Endodermal cell (in vitro differentiated cells): ENCODE data around the gene VAMP5. TPM values are rescaled to one million over a fixed set of nuclear protein-coding genes. Genes with fewer than 3 reads are reported as not detected.

Experiments used
- DNase-seq: peaks from one replicate; pipeline ENCODE4 v3.0.0-alpha.2; 2017
- H3K27ac ChIP-seq: 2 replicates; pipeline ENCODE4 v1.5.1; 2013; ENCODE audit warnings: mild to moderate bottlenecking, low read depth, low read length, moderate library complexity
- H3K27me3 ChIP-seq: 2 replicates; pipeline ENCODE4 v1.6.1; 2013; ENCODE audit warnings: mild to moderate bottlenecking, low read length, moderate library complexity; ENCODE audit not compliant: insufficient read depth, control insufficient read depth, poor library complexity, severe bottlenecking
- H3K36me3 ChIP-seq: 2 replicates; pipeline ENCODE4 v1.7.0; 2013; ENCODE audit warnings: mild to moderate bottlenecking, low read length, moderate library complexity; ENCODE audit not compliant: control insufficient read depth, insufficient read depth
- H3K4me1 ChIP-seq: one replicate; pipeline ENCODE4 v1.7.0; 2013; ENCODE audit warnings: low read length; ENCODE audit not compliant: control insufficient read depth, insufficient read depth
- H3K4me3 ChIP-seq: 2 replicates; pipeline ENCODE4 v1.5.1; 2013; ENCODE audit warnings: mild to moderate bottlenecking, low read length, moderate library complexity
- H3K9ac ChIP-seq: 2 replicates; pipeline ENCODE4 v1.6.1; 2013; ENCODE audit warnings: mild to moderate bottlenecking, low read length, moderate library complexity; ENCODE audit not compliant: poor library complexity, severe bottlenecking; ENCODE audit errors: extremely low read depth
- H3K9me3 ChIP-seq: 2 replicates; pipeline ENCODE4 v1.6.1; 2013; ENCODE audit warnings: mild to moderate bottlenecking, low read length, moderate library complexity; ENCODE audit not compliant: control insufficient read depth
- H3K27ac Mint-ChIP-seq: 2 replicates; pipeline ENCODE4 v1.8.0; 2020; ENCODE audit warnings: mixed read lengths
- H3K27me3 Mint-ChIP-seq: 2 replicates; pipeline ENCODE4 v1.8.0; 2021; ENCODE audit warnings: mild to moderate bottlenecking, mixed read lengths; ENCODE audit not compliant: insufficient read depth
- H3K36me3 Mint-ChIP-seq: 2 replicates; pipeline ENCODE4 v1.8.0; 2020; ENCODE audit warnings: low read depth, mixed read lengths
- H3K4me1 Mint-ChIP-seq: 2 replicates; pipeline ENCODE4 v1.8.0; 2020; ENCODE audit warnings: mixed read lengths
- H3K4me3 Mint-ChIP-seq: 2 replicates; pipeline ENCODE4 v1.8.0; 2020; ENCODE audit warnings: mild to moderate bottlenecking, moderate library complexity, mixed read lengths
- H3K9me3 Mint-ChIP-seq: 2 replicates; pipeline ENCODE4 v1.8.0; 2020; ENCODE audit warnings: mild to moderate bottlenecking, mixed read lengths
- WGBS, 2 experiments: methylation state at CpG; one replicate each; pipeline versions ENCODE4 v1.1.5 to v1.1.7; 2013; ENCODE audit warnings: missing lambda C conversion rate in 2 of 2, mixed read lengths in 1 of 2; ENCODE audit not compliant: insufficient coverage in 1 of 2, insufficient read length in 1 of 2; 5-methylcytosine and 5-hydroxymethylcytosine counted together
- total RNA-seq, 2 donors: library from RNA; stranded (reverse); fragmentation: NEBNext Ultra II Directional in 1 of 2; extraction: Animal tissue kit (Norgen Biotek cat#: 25700) in 1 of 2; gene quantifications; 2 replicates in 1 of 2; 3 replicates in 1 of 2; pipeline ENCODE4 v1.2.1, GENCODE V29; 2021
- TF ChIP-seq, protein P1 (sequence below): fragments of 200-600 bp; sonication (generic); conservative IDR thresholded peaks from 2 replicates; pipeline ENCODE4 v1.5.0; 2021; ENCODE audit warnings: antibody characterized with exemption, mild to moderate bottlenecking

VAMP5 gene
- total RNA-seq, 2 donors from 2014 or later: 6.3 to 13.9 TPM

DNA sequence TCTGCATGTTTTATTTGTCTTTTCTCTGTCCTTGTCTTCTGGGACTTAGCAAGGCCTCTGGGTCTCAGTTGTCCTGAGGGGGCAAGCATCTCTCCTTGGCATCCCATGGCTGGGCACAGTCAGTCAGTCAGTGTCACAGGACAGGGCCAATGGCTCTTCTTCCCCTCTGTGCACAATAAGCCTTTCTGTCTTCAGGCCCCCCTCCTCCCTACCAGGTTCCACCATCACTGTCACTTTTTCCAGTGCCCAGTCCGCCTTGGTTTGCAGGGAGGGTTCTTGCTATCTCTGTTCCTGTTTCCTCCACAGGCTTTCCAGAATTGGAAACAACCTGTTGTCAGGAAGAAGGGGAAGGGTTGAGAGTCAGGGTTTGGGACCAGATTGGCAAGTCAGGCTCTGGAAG is 1.7 kb upstream of the VAMP5 start:
- no peaks in the 10 kb centered on the region for H3K9me3 Mint-ChIP-seq
- H3K9ac ChIP-seq: no peak overlapping the region
- 100% methylated on average over 1 of the region's 1 CpG; no CpG with 5 or more reads in 1 of the 2 experiments for WGBS, 2 experiments
- no peak for DNase-seq
- H3K36me3 Mint-ChIP-seq: peaks cover 23% of the 10 kb centered on the region
- no peaks in the 10 kb centered on the region for H3K9me3 ChIP-seq
- no peak overlapping the region for H3K4me3 ChIP-seq
- peaks cover 40% of the 10 kb centered on the region for H3K4me1 Mint-ChIP-seq
- no peak overlapping the region for H3K27ac Mint-ChIP-seq
- H3K36me3 ChIP-seq: peaks cover 42% of the 10 kb centered on the region
- TF ChIP-seq, protein P1, sequence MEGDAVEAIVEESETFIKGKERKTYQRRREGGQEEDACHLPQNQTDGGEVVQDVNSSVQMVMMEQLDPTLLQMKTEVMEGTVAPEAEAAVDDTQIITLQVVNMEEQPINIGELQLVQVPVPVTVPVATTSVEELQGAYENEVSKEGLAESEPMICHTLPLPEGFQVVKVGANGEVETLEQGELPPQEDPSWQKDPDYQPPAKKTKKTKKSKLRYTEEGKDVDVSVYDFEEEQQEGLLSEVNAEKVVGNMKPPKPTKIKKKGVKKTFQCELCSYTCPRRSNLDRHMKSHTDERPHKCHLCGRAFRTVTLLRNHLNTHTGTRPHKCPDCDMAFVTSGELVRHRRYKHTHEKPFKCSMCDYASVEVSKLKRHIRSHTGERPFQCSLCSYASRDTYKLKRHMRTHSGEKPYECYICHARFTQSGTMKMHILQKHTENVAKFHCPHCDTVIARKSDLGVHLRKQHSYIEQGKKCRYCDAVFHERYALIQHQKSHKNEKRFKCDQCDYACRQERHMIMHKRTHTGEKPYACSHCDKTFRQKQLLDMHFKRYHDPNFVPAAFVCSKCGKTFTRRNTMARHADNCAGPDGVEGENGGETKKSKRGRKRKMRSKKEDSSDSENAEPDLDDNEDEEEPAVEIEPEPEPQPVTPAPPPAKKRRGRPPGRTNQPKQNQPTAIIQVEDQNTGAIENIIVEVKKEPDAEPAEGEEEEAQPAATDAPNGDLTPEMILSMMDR: no peak
- peaks cover 2% of the 10 kb centered on the region for H3K27me3 Mint-ChIP-seq
- no peaks in the 10 kb centered on the region for H3K27me3 ChIP-seq
- peaks cover 10% of the 10 kb centered on the region for H3K4me1 ChIP-seq
- no peak overlapping the region for H3K4me3 Mint-ChIP-seq
- H3K27ac ChIP-seq: no peak overlapping the region

DNA sequence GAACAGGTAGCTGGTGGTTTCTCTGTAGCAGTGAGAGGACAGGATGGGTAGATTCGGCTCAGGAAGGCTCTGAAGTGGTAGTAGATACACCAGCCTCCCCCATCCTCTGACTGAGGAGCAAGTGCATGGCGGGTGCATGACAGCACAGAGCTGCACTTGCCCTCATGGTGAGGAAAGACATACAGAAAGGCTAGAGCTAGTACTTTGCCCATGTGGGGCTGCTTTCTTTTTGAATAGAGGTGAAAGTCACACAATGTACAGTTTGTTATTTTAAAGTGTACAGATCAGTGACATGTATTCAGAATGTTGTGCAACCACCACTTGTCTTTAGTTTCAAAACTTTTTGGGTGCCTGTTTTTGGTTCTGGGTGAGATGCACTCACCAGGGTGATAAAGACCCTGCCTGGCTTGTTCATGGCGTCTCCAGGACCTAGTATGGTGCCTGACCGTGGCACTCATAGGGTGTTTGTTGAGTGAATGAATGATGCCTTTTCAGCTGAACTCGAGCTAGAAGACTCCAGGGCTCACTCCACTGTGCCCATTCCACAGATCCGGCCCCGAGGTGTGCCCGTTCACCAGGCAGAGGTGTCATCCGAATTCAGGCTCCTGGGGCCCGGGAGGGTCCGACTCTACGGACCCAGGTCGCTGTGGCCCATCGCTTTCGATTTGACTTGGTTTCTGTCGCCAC is 421 bp upstream of the VAMP5 start:
- no peak overlapping the region for H3K9ac ChIP-seq
- 78 to 84% methylated on average over 14 to 16 of the region's 16 CpGs for WGBS, 2 experiments
- H3K27ac Mint-ChIP-seq: no peak overlapping the region

DNA sequence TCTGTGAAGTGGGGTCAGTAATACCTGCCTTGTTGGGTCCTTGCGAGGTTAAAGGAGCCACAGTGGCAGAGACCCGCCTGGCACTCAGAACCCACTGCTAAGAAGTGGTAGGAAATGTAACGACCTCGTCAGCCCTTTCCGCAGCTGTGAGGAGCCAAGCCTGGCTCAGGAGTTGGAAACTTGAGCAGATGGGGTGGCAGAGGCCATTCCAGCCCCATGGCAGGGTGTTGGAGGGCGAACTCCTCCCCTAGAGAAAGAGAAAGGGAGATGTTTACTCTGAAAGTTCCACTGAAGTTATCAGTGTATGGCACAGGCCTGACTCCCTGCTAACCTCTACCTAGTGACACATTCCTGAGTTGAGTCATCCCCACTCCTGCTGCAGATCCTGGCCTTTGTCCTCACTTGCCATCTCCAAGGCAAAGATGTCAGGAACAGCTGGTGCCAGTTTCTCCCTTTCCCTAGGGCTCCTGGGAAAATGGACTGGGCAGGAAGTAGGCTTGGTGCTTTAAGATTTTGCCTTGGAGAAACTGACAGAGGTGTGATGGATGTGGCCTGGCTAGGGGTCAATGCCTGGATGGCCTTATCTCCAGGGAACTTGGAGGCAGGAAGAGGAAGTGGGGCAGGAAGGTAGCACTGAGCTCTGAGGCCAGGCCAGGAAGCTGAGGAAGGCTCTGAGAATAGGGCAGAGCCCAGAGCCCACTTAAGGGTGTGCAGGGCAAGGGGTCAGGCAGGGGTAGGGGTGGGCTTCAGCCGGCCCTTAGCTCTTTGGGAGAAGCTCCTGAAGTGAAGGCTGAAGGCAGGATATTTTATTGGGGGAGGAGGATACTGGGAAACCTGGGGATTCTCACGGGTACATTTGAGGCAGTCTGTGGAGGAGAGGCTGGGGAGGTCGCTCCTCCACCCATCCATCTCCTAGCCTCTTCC is 888 bp downstream of the VAMP5 start:
- Histone ChIP-seq H3K4me1 (peaks cover 5% of the 10 kb centered on the region), H3K9me3 (no peaks in the 10 kb centered on the region), H3K27me3 (no peaks in the 10 kb centered on the region), H3K27ac (peak overlapping the region; percentile 18), H3K4me3 (no peak overlapping the region), H3K9ac (no peak overlapping the region), H3K36me3 (peaks cover 45% of the 10 kb centered on the region)
- no peaks in the 10 kb centered on the region for H3K9me3 Mint-ChIP-seq
- H3K4me3 Mint-ChIP-seq: peak overlapping the region; percentile 36
- peaks cover 21% of the 10 kb centered on the region for H3K4me1 Mint-ChIP-seq
- DNase-seq: no peak
- 74 to 85% methylated on average over 7 to 9 of the region's 9 CpGs for WGBS, 2 experiments
- peak overlapping the region; percentile 70 for H3K27ac Mint-ChIP-seq
- H3K36me3 Mint-ChIP-seq: peaks cover 23% of the 10 kb centered on the region
- peaks cover 2% of the 10 kb centered on the region for H3K27me3 Mint-ChIP-seq
- TF ChIP-seq, protein P1: no peak

More for the DNA sequence above, 421 bp upstream of the VAMP5 start:
- Mint-ChIP-seq H3K9me3 (no peaks in the 10 kb centered on the region), H3K27me3 (peaks cover 2% of the 10 kb centered on the region), H3K4me3 (peak overlapping the region; percentile 36), H3K36me3 (peaks cover 23% of the 10 kb centered on the region), H3K4me1 (peaks cover 30% of the 10 kb centered on the region)
- TF ChIP-seq, protein P1: no peak
- peaks cover 42% of the 10 kb centered on the region for H3K36me3 ChIP-seq
- no peak overlapping the region for H3K27ac ChIP-seq
- no peak overlapping the region for H3K4me3 ChIP-seq
- no peak for DNase-seq
- no peaks in the 10 kb centered on the region for H3K9me3 ChIP-seq
- peaks cover 10% of the 10 kb centered on the region for H3K4me1 ChIP-seq
- no peaks in the 10 kb centered on the region for H3K27me3 ChIP-seq
